GM18519 (cell line): Measurements from ENCODE around the gene RAD54L2.
"Not testable (repeated sequence)": the region's sequence is repeated elsewhere in the genome, so short reads cannot be mapped to it uniquely, and the experiment has no call there.

Experiments
- ATAC-seq: cut with Tn5 transposase; IDR thresholded peaks from one replicate; pipeline ENCODE4 v1.9.1; 2021; ENCODE audit warnings: mild to moderate bottlenecking, moderate library complexity; ENCODE audit not compliant: unreplicated experiment, low FRiP score

Gene RAD54L2, protein sequence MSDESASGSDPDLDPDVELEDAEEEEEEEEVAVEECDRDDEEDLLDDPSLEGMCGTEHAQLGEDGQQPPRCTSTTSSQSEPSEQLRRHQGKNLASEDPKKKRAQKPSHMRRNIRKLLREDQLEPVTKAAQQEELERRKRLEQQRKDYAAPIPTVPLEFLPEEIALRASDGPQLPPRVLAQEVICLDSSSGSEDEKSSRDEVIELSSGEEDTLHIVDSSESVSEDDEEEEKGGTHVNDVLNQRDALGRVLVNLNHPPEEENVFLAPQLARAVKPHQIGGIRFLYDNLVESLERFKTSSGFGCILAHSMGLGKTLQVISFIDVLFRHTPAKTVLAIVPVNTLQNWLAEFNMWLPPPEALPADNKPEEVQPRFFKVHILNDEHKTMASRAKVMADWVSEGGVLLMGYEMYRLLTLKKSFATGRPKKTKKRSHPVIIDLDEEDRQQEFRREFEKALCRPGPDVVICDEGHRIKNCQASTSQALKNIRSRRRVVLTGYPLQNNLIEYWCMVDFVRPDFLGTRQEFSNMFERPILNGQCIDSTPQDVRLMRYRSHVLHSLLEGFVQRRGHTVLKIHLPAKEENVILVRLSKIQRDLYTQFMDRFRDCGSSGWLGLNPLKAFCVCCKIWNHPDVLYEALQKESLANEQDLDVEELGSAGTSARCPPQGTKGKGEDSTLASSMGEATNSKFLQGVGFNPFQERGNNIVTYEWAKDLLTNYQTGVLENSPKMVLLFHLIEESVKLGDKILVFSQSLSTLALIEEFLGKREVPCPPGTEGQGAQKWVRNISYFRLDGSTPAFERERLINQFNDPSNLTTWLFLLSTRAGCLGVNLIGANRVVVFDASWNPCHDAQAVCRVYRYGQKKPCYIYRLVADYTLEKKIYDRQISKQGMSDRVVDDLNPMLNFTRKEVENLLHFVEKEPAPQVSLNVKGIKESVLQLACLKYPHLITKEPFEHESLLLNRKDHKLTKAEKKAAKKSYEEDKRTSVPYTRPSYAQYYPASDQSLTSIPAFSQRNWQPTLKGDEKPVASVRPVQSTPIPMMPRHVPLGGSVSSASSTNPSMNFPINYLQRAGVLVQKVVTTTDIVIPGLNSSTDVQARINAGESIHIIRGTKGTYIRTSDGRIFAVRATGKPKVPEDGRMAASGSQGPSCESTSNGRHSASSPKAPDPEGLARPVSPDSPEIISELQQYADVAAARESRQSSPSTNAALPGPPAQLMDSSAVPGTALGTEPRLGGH (N-terminal part only)

DNA sequence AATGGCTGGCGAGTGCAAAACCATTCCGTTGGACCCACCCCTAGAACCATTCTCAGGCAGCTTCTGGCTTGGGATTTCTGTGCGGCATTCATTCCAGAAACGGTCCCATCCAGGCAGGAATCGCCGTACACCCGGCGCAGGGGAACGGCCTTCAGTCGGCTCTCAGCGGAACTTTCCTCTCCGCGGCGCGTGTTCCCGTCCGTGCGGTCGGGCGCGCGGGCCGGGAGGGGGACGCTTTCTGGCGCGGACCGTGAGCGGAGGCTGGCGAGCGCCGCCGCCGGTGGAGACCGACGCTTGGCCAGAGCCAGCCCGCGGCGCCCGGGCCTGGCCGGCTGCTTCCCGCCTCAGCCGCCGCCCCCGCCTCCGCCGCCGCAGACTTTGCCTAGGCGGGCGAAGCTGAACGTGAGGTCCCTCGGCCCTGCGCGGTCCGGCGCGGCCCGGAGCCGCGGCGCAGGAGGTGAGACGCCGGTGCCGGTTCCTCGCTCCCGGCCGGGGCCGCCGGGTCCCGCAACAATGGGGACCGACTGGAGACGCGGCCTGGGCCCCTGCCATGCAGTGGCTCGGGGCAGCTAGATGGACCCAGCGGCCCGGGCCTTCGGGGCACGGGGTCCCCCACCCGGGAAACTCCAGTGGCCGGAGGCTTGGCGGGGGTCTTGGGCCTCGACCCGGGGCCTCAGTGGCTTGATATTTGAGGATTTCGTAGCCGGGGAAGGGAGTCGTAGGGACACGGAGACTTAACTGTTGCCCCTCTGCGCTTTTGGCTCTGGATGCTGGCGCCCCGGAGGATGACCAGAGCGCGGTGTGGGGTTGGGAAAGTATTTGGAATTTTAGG, at the start of gene RAD54L2:
Gene RAD54L2 (plus strand): TSS at position 261 of the 832 bp plus-strand sequence. CDS start 51,702 bp downstream, outside the sequence.
- ATAC-seq: peak; percentile 67

DNA sequence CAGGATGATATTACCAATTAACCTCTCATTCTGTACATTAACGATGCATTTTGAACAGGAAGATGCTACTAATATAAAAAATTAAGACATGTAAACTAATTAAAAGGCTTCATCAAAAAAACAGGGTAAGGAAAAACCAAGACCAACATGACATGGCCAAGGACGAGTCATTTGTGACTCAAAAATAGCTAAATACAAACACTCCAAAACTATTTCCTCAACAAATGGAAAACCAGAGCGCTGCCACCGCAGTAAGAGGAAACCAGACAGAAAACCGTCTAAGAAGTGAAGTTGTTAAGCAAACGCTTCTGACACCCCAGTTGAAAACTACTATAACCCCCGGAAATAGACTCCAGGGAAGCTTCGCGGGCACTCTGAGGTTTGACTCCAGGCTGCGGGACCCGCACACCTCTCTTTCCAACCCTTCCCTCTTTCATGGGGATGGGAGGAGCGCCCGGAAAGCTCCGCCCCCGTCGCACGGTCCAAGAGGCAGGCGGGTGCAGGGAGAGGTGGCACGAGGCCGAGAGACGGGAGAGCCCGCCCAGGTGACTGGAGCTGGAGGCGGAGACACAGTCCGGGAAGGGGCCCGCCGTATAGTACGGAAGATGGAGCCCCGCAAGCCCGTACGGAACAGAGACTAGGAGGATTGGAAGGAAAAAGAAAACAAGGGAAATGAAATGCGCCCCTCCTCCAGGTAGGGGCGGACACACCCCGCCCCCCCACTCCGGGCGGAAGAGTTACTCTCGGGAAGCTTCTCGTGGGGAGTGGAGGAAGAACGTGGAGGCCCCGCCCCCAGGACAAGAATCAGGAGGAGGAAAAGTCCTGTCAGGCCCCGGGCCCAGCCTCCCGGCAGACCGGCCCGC, 39.4 kb upstream of the RAD54L2 start:
- ATAC-seq: peak; percentile 37

DNA sequence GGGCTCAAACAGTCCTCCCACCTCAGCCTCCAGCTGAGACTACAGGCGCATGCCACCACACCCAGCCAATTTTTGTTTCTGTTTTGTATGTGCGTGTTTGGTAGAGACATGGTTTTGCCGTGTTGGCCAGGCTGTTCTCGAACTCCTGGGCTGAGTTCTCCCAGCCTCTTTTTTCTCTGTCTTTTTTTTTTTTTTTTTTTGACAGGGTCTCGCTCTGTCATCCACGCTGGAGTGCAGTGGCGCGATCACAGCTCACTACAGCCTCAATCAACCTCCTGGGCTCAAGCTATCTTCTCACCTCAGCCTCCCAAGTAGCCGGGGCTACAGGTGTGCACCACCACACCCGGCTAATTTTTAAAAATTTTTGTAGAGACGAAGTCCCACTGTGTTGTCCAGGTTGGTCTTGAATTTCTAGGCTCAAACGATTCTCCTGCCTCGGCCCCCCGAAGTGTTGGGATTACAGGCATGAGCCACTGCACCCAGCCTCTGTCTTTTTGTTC, 37.8 kb upstream of the RAD54L2 start:
- ATAC-seq: no peak

DNA sequence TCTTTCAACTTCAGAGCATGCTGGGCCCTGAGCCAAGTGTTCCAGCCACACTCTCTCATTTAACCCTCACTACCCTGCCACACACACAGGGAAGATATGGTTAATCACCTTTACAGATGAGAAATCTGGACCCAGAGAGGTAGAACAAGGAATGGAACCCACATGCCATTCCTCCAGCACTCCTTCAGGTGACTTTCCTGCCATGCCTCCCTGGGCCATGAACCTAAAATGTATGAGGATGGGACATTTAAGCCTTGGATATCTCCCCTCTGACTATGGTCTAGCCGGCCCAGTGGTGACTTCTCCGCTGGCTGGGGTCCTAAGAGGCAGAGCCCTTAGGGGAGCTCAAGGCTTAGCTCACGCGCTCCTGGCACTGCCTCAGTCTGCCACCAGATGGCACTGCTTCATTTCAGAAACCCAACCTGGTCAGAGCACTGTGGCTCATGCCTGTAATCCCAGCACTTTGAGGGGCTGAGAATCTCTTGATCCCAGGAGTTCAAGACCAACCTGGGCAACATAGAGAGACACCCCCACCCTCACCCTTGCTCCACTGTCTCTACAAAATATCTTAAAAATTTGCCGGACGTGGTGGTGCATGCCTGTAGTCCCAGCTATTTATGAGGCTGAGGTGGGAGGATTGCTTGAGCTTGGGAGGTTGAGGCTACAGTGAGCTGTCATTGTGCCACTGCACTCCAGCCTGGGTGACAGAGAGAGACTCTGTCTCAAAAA, 36.5 kb upstream of the RAD54L2 start:
- no peak for ATAC-seq

DNA sequence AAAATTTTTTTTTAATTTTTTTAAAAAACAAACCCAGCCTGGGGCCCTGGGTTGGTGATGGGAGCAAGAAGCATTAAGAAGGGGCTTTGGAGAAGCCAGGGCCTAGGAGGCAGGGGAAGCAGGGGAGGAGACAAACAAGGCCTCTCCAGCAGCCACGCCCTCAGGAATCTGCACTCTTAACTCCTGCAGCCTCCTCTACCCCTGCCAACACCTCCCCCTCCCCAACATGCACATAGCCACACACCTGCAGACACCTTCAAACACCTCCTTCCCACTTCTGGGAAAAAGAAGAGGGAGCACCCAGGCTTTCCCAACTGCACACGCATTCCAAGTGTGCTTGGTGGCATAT, 36.0 kb upstream of the RAD54L2 start:
- no peak for ATAC-seq

DNA sequence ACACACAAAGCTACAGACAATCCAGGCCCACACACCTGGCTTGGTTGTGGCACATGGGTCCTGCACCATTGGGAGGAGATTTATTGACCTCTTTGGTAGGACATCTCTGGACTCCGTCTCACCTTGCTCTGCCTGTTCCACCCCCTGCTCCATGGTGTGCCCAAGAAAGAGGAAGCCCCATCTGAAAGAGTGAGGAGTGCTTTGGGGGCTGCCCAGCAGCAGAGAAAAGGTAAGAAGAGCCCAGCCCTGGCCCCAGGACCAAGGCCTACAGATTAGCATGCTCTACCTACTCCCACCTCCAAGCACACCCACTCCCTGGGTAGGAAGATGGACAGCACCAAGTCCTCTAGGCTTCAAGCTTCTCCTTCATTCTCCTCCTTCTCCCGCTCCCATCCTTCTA, 35.5 kb upstream of the RAD54L2 start:
- no peak for ATAC-seq

DNA sequence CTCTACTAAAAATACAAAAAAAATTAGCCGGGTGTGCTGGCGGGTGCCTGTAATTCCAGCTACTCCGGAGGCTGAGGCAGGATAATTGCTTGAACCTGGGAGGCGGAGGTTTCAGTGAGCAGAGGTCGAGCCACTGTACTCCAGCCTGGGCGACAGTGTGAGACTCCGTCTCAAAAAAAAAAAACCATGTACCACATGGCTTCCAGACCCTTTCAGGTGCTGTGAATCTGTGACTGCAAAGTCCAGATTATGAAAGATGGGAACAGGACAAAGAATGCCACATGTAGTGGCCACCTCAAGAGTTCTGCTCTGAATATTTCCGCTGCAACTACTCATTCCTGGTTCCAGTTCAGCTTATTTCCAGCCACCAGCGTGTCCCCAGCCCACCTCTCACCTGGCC, 30.3 kb upstream of the RAD54L2 start:
- no peak for ATAC-seq

DNA sequence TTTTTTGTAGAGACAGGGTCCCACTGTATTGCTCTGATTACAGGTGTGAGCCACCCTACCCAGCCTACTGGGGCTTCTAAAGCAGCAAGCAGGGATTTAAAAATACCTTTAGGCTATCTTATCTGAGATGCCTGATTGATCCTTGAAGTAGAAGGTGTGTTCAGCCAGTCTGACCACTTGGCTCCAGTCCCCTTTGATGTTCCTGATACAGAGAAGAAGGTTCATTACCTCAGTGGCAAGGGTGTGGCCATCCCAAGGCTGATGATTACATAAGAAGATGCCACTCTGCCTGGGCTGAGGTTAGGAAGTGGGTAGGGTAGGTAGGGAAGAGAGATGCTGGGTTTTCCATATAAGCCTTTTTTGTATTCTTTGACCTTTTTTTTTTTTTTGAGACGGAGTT, 27.5 kb upstream of the RAD54L2 start:
- ATAC-seq: no peak

DNA sequence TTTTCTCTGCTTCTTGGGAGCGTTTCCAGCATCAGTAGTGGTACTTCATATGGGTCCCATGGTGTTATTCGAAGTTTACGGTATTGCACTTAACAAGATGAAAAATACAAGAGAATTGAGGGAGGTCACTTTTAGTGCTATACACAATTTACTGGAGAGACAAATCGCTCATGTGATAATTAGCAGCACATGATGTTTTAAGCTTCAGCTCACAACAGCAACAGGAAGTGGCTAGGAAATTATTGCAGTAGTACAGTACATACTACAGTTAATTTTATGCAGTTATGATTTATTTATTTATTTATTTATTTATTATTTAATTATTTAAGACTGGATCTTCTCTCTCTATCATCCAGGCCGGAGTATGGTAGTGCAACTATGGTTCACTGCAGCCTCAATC, 24.3 kb upstream of the RAD54L2 start:
- no peak for ATAC-seq

DNA sequence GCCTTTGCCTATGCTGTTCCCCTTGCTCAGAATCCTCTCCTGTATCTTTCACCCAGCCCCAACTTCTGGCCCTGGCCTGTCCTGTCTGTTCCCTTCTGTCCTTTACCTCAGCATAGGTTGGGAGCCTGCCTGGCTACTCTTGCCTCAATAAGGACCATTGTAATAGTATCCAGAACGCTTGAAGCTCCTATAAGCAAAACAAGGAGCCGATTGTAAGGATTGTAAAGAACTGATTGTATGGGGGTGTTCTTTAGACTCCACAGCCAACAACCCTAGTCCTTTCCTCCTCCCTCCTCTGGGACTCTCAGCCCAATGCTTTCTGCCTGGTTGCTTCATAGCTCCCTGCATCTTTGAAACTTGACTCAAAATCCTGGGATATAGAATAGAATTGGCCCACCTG, 18.7 kb upstream of the RAD54L2 start:
- no peak for ATAC-seq

DNA sequence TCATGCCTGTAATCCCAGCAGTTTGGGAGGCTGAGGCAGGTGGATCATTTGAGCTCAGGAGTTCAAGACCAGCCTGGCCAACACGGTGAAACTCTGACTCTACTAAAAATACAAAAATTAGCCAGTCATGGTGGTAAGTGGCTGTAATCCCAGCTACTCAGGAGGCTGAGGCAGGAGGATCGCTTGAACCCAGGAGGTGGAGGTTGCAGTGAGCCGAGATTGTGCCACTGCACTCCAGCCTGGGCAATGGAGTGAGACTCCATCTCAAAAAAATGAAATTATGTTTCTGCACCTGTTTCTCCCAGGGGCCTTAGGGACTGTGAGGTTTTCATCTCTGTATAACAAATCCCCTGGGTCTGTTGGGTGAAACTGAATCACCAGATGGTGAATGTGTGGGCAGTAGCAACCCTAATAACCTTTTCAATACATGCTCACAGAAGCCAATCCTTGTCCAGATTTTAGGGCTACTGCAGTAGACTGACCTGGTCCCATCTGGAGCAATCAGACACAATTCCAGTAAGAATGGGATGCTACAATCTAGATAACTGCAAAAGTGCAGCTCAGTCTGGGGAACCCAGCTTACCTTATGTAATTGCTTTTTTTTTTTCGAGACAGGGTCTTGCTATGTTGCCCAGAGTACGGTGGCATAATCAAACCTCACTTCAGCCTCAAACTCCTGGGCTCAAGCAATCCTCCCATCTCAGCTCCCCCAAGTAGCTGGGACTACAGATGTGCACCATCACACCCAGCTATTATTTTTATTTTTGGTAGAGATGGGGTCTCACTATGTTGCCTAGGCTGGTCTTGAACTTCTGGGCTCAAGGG, 17.4 kb upstream of the RAD54L2 start:
- ATAC-seq: not testable (repeated sequence)

DNA sequence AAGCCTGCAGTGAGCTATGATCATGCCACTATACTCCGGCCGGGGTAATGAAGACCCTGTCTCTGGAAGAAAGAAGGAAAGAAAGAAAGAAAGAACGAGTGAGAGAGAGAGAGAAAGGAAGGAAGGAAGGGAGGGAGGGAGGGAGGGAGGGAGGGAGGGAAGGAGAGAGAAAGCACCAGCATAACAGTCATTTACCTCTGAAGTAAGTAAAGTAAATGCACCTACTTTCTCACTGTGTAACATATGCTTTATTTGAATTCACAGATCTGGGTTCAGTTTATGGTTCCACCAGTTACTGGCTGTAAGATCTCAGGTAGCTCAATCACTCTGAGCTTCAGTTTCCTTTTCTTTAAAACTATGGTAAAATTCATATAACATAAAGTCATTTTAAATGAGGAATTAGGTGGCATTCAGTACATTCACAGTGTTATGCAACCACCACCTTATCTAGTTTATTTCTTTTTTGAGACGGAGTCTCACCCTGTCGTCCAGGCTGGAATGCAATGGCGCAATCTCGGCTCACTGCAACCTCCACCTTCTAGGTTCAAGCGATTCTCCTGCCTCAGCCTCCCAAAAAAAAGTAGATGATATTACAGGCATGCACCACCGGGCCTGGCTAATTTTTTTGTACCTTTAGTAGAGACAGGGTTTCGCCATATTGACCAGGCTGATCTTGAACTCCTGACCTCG, 16.1 kb upstream of the RAD54L2 start:
- ATAC-seq: no peak

DNA sequence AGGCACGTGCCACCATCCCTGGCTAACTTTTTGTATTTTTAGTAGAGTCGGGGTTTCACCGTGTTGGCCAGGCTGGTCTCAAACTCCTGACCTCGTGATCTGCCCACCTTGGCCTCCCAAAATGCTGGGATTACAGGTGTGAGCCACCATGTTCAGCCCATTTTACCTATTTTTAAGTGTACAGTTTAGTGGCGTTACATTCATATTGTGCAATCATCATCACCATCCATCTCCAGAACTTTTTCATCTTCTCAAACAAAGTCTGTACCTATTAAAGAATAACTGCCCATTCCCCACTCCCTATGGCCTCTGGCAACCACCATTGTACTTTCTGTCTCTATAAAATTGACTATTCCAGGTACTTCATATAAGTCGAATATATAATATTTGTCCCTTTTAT, 13.6 kb upstream of the RAD54L2 start:
- ATAC-seq: not testable (repeated sequence)

DNA sequence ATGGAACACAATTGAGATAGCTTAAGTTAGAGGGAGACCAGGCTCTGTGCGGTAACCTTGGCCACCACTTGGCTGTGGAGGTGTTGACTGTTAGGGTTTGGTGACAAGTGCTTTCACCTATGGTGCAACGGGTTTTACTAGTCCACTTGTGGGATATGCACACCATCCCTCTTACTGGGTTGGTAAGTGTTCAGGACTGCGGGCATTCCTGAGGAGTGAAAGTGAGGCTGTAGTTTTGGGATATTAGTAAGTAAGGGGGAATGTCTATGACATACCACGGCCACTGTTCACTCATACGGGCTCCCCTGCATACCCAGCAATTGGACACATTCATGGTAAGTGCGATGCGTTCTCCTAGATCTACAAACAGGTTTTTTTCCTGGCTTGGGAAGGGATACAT, 8.0 kb upstream of the RAD54L2 start:
- no peak for ATAC-seq

DNA sequence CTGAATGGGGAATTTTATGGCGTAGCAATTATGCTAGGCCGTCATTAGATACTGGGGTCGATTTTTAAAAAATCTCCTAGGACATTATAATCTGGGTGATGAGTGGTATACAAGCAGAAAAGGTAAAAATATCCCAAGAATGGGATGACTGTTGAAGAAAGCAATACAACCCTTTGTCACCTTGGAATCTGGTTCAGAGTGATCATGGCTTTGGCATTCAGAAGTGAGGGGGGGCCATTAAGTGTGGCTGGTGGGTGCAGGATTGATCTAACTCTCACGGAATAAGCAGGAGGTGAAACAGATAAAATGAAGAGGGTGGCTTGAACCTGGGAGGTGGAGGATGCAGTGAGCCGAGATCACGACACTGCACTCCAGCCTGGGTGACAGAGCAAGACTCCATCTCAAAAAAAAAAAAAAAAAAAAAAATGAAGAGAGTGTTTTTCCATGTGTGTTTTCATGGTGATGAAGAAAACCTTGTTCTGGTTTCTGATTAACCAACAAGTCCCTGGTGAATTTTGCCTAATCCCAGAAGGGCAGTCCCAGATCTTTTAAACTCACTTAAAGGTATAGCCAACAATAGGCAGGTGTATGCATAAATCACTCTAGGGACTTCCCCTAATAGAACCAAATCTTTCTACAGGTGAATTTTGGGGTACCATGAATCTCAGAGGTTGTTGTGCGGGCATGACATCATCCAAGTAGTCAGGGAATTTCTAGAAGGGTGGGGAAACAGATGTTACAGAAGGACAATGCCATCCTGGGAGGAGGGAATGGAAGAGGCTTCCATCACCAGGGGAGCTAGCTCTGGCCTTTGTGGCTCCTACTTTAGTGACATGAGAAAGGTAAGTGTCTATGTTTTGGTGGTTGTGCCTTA, 3.1 kb upstream of the RAD54L2 start:
- no peak for ATAC-seq

DNA sequence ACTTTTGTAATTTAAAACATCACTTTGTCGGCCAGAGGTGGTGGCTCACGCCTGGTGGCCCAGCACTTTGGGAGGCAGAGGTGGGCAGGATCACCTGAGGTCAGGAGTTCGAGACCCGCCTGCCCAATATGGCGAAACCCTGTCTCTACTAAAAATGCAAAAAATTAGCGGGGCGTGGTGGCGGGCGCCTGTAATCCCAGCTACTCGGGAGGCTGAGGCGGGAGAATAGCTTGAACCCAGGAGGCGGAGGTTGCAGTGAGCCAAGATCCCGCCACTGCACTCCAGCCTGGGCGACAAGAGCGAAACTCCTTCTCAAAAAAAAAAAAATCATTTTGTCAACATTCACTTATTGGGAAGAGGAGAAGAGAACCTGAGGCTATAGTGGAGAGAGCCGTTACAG, 888 bp upstream of the RAD54L2 start:
- not testable (repeated sequence) for ATAC-seq
